ENCODE results near the gene AGPAT4.

GRCh38 chr6:161130967-161131766 lies 142.7 kb downstream of the AGPAT4 start:
- TF ChIP-seq CTCF (IDR thresholded peaks at IDR 0.05) (no peak), POLR2A (IDR thresholded peaks at IDR 0.05) (no peak)
